ENCODE measurements around the gene PSRC1.

DNA sequence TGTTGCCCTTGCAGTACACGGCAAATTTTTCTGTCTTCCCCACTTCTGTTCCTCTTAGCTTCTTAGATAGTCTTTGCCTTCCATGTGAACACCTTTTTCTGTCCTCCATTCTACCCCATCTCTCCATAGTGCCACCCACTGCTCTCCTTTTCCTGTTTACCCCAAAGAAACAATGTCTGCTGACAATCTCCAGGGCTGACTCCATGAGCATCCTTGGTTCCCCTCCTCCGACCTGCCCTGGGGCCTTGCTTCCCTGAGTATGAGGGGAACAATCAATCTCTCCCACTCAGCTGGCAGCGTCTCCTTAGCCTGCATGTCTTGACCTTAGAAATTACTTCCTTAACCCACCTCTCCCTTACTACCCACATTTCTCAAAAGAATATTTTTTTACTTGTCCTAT is 36.2 kb upstream of the PSRC1 start:
- TF ChIP-seq CTCF (IDR thresholded peaks at IDR 0.05) (no peak), ZFX (IDR thresholded peaks at IDR 0.05; ENCODE audit: borderline replicate concordance) (no peak)

All from 22Rv1 (cell line).